HG02759 (cell line): Measurements from ENCODE around the gene SPEG.

Experiments used
- ATAC-seq: cut with Tn5 transposase; IDR thresholded peaks from one replicate; pipeline ENCODE4 v1.9.1; 2021; ENCODE audit warnings: mild to moderate bottlenecking, moderate library complexity; ENCODE audit not compliant: unreplicated experiment

SPEG gene

DNA sequence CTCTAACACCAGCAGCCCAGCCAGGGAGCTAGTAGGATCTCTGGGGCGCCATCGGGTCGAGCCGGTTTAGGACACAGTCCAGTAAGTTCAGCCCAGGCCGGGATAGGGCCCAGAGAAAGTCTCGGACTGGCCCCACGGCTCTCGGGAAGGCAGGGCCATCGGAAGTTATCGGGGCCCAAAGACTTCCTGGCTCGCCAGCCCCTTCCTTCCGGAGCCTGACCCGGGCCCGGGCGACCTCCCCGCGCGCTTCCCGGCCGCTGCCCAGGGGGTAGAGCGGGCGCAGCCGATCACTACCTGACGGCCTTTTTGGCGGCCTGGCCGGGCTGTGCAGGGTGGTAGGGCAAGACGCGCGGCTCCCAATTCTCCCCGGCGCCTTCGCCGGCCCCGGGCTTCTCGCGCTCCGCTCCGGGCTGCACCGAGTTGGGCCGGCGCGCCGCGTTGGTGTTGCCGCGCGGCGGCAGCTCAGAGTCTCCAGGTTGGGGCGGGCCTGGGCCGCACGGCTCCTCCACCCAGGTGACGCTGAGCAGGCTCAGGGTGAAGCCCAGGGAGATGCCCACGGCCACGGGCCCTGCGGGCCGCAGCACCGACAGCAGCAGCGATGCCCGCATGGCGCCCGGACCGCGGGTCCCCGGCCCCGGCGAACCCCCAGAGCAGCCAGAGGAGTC, 108.4 kb downstream of the SPEG start:
- peak; percentile 40 for ATAC-seq

GRCh38 chr2:219543596-219544358, 109.1 kb downstream of the SPEG start, which contains the start of the genes CHPF and TMEM198:
Gene CHPF (minus strand): TSS chr2:219543809. CDS start chr2:219543538, 271 bp downstream.
Gene TMEM198 (plus strand): TSS chr2:219544028. CDS start chr2:219544728, 700 bp downstream.
- peak; percentile 78 for ATAC-seq

DNA sequence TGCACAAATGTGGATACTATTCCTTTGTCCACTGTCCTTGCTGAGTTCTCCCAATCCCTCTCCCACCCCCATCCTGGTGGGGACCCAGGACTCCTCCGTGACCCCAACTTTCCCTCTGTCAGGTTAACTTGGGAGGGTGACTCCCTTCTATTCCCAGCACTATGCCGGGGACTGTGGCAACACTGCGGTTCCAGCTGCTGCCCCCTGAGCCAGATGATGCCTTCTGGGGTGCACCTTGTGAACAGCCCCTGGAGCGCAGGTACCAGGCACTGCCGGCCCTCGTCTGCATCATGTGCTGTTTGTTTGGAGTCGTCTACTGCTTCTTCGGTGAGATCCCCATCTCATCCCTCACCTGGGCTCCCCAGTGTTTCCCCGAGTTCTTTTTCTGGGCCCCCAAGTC, 109.9 kb downstream of the SPEG start:
- ATAC-seq = no peak

DNA sequence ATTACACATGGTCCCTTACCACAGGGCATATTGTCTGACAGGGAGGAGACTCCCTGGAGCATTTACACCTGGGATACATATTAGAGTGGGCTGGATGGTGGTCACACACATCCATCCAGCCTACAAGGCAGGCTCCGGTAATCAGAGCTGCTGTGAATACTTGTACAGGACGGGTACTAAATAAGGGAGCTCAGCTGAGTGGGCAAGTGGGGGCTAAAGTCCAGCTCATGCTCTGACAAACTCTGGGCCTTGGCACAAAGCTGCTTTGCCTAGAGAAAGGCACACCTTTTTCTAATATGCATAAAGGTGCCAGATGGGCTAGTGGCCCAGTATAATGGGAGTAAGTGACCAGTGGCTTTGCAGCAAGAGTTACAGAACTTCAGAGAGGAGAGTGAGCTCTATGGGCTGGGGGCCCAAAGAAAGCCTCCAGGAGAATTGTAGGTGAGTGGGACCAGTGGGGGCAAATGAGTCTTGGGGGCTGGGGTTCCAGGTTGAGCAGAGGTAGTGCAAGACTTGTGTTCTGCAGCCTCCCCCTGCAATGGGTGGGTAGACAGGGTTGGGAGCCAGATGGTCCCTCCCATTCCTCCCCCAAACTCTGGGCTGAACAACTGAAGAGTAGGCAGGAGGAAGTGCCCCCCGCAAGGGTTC, 110.8 kb downstream of the SPEG start:
- no peak for ATAC-seq

- no peak for ATAC-seq
Observed at GRCh38 chr2:219545943-219546352, 111.3 kb downstream of the SPEG start.

GRCh38 chr2:219547621-219548020, 113.0 kb downstream of the SPEG start:
- no peak for ATAC-seq
